ENCODE results near the gene TTC32. TPM values are rescaled to one million over a fixed set of nuclear protein-coding genes. Genes with fewer than 3 reads are reported as not detected.

Gene TTC32
- total RNA-seq, 4 donors from 2014 or later, result 11.5 to 18.6 (median 14.1) TPM

- no peak for DNase-seq (ENCODE audit: low spot score in 2 of 2)
- intact Hi-C loops (cut with DNase I; ENCODE audit: low total_unique reads), result no loop called here
- TF ChIP-seq CTCF (IDR thresholded peaks at IDR 0.05) (no peak), POLR2A (IDR thresholded peaks at IDR 0.05) (no peak)
- 27 to 29% methylated on average over 11 of the region's 11 CpGs for WGBS, 2 donors
- peak overlapping the region; percentile 95 for H3K4me3 ChIP-seq (ENCODE audit: low read depth, poor library complexity, severe bottlenecking)
These were observed 1.5 kb downstream of the TTC32 start for GRCh38 chr2:19899985-19900930.

- TF ChIP-seq POLR2A (IDR thresholded peaks at IDR 0.05), result no peak
- TF ChIP-seq CTCF (IDR thresholded peaks at IDR 0.05), result no peak
- 64 to 74% methylated on average over 7 of the region's 7 CpGs for WGBS, 2 donors
- H3K4me3 ChIP-seq (ENCODE audit: low read depth, poor library complexity, severe bottlenecking), result no peak overlapping the region
- intact Hi-C loops (cut with DNase I; ENCODE audit: low total_unique reads), result no loop called here
- no peak for DNase-seq (ENCODE audit: low spot score in 2 of 2)
These were observed 3.0 kb downstream of the TTC32 start for GRCh38 chr2:19898592-19899329.

- DNase-seq (ENCODE audit: low spot score in 2 of 2), result no peak
- TF ChIP-seq POLR2A (IDR thresholded peaks at IDR 0.05) (no peak), CTCF (IDR thresholded peaks at IDR 0.05) (no peak)
- H3K4me3 ChIP-seq (ENCODE audit: low read depth, poor library complexity, severe bottlenecking), result no peak overlapping the region
- intact Hi-C loops (cut with DNase I; ENCODE audit: low total_unique reads), result no loop called here
- WGBS, 2 donors, result 60 to 62% methylated on average over 5 of the region's 5 CpGs
These were observed 4.0 kb downstream of the TTC32 start for GRCh38 chr2:19897623-19898245.

- intact Hi-C loops (cut with DNase I; ENCODE audit: low total_unique reads), result no loop called here
- no peak for TF ChIP-seq POLR2A (IDR thresholded peaks at IDR 0.05)
- TF ChIP-seq CTCF (IDR thresholded peaks at IDR 0.05), result no peak
- DNase-seq (ENCODE audit: low spot score in 2 of 2), result no peak
- no peak overlapping the region for H3K4me3 ChIP-seq (ENCODE audit: low read depth, poor library complexity, severe bottlenecking)
- 67 to 70% methylated on average over 3 of the region's 3 CpGs for WGBS, 2 donors
These were observed 6.2 kb downstream of the TTC32 start for GRCh38 chr2:19895535-19895934.

- 82 to 83% methylated on average over 4 of the region's 4 CpGs for WGBS, 2 donors
- no peak for DNase-seq (ENCODE audit: low spot score in 2 of 2)
- H3K4me3 ChIP-seq (ENCODE audit: low read depth, poor library complexity, severe bottlenecking), result no peak overlapping the region
- no peak for TF ChIP-seq CTCF (IDR thresholded peaks at IDR 0.05)
- TF ChIP-seq POLR2A (IDR thresholded peaks at IDR 0.05), result no peak
- intact Hi-C loops (cut with DNase I; ENCODE audit: low total_unique reads), result no loop called here
These were observed 7.5 kb downstream of the TTC32 start for GRCh38 chr2:19894134-19894792.

Data from lower leg skin (tissue), 4 donors.